Stimulated activated memory B cell treated with anti-CD40 and anti-IgM and Interleukin-4, amounts not matched to agents 10 μg/mL and 1 μg/mL and 100 μg/mL, for 72 hours (primary cell): ENCODE data around the gene HAUS6.
"Not testable (repeated sequence)": the region's sequence is repeated elsewhere in the genome, so short reads cannot be mapped to it uniquely, and the experiment has no call there.

Experiments
- ATAC-seq: fragments of 150-1000 bp; cut with Tn5 transposase; 2 replicates; pipeline ENCODE4 v1.10.0; 2021
- H3K27ac Mint-ChIP-seq: one replicate; pipeline ENCODE4 v1.8.0; 2022; ENCODE audit warnings: mild to moderate bottlenecking, mixed read lengths
- H3K27me3 Mint-ChIP-seq: one replicate; pipeline ENCODE4 v1.8.0; 2022; ENCODE audit warnings: mixed read lengths
- H3K36me3 Mint-ChIP-seq: one replicate; pipeline ENCODE4 v1.8.0; 2022; ENCODE audit warnings: mixed read lengths
- H3K4me1 Mint-ChIP-seq: one replicate; pipeline ENCODE4 v1.8.0; 2022; ENCODE audit warnings: mixed read lengths
- H3K4me3 Mint-ChIP-seq: one replicate; pipeline ENCODE4 v1.8.0; 2022; ENCODE audit warnings: mild to moderate bottlenecking, moderate library complexity, mixed read lengths
- H3K9me3 Mint-ChIP-seq: one replicate; pipeline ENCODE4 v1.8.0; 2022; ENCODE audit warnings: mixed read lengths

HAUS6 gene, protein sequence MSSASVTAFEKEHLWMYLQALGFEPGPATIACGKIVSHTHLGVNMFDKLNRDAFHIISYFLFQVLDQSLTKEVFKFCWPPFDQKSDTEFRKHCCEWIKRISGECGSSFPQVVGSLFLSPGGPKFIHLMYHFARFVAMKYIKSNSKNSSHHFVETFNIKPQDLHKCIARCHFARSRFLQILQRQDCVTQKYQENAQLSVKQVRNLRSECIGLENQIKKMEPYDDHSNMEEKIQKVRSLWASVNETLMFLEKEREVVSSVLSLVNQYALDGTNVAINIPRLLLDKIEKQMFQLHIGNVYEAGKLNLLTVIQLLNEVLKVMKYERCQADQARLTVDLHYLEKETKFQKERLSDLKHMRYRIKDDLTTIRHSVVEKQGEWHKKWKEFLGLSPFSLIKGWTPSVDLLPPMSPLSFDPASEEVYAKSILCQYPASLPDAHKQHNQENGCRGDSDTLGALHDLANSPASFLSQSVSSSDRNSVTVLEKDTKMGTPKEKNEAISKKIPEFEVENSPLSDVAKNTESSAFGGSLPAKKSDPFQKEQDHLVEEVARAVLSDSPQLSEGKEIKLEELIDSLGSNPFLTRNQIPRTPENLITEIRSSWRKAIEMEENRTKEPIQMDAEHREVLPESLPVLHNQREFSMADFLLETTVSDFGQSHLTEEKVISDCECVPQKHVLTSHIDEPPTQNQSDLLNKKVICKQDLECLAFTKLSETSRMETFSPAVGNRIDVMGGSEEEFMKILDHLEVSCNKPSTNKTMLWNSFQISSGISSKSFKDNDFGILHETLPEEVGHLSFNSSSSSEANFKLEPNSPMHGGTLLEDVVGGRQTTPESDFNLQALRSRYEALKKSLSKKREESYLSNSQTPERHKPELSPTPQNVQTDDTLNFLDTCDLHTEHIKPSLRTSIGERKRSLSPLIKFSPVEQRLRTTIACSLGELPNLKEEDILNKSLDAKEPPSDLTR

DNA sequence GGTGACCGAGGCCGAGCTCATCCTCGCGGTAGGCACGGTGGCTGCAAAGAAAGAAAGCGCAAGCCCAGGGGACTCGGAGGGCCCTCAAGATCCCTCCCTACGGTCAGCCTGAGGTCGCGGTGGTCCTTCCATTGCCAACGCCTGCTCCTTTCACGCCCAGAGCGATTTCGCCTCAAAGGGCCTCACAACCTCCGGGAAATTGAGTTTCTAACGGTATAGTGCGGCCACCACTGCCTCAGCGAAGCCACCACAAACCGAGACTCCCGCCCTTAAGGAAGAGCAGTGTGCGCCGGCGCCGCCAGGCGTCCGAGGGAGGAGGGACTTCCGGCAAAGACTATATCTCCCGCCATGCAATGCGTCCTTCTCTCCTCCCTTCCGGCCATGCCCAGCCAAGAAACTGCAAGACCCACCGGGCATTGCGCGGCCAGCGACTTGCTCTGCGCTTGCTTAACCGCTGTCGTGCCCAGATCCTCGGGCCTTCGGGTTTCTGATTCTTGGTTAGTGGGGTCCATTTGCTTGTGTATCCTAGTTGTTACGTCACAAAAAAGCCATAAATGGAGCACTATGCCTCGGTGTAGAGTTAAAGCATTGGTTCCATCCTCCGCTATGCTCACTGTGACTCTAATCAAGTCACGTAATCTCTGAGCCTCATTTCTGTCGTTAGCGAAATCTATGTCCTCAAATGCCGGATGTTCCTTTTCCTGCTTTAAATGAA, at the start of gene HAUS6:
HAUS6 (minus strand) TSS at position 274 of the 715 bp plus-strand sequence; CDS start at position 21, 253 bp downstream.
- Mint-ChIP-seq H3K27ac (peak within 1 kb of the TSS; percentile 91), H3K9me3 (no peaks in the 10 kb centered on the region), H3K27me3 (no peaks in the 10 kb centered on the region), H3K4me1 (peaks cover 28% of the 10 kb centered on the region), H3K4me3 (peak within 1 kb of the TSS; percentile 92), H3K36me3 (peaks cover 15% of the 10 kb centered on the region)
- ATAC-seq: peak; percentile 99

DNA sequence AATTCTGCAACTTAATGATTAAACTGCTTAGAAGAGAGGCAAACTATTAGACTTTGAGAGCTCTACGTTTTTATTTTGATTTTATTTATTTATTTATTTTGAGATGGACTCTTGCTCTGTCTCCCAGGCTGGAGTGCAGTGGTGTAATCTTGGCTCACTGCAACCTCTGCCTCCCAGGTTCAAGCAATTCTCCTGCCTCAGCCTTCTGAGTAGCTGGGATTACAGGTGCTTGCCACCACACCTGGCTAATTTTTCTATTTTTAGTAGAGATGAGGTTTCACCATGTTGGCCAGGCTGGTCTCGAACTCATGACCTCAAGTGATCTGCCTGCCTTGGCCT, 49.4 kb upstream of the HAUS6 start:
- ATAC-seq, H3K27me3 Mint-ChIP-seq, H3K36me3 Mint-ChIP-seq, H3K4me3 Mint-ChIP-seq, H3K27ac Mint-ChIP-seq, H3K9me3 Mint-ChIP-seq, H3K4me1 Mint-ChIP-seq: not testable (repeated sequence)

DNA sequence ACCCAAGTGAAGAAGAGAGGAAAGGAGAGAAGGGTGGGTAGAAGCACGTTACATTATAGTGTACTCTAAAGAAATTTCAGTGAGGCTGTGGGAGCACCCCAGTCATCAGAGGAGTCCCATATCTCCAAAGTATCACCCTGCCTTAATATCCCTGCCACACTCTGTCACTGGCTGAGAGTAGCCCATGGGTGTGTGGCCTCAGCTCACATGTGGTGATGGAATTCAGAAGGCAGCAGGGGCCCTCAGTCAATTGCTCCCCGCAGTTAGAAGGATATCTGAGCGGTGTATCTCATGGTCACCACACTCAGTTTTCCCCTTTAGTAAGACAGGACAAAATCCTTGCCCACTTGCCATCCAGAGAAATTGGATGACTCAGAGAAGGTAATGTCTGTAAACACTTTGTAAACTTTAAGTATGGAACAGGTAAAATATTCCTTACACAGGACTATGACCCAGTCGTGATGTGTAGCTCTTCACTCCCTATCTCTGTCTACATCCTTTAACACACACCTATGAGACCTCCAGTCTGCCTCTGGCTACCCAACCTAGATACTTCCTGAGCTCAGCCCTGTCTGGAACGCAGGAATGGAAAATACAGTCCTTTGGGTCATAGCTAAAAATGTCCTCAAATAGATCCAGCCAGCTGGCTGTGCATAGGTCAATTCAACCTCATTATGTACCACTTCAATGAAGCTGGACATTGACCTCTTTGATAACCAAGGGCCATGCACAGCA, 48.9 kb upstream of the HAUS6 start:
- Mint-ChIP-seq H3K27ac (no peak overlapping the region), H3K4me1 (no peaks in the 10 kb centered on the region), H3K4me3 (no peak overlapping the region), H3K9me3 (no peaks in the 10 kb centered on the region), H3K36me3 (no peaks in the 10 kb centered on the region), H3K27me3 (no peaks in the 10 kb centered on the region)
- no peak for ATAC-seq

DNA sequence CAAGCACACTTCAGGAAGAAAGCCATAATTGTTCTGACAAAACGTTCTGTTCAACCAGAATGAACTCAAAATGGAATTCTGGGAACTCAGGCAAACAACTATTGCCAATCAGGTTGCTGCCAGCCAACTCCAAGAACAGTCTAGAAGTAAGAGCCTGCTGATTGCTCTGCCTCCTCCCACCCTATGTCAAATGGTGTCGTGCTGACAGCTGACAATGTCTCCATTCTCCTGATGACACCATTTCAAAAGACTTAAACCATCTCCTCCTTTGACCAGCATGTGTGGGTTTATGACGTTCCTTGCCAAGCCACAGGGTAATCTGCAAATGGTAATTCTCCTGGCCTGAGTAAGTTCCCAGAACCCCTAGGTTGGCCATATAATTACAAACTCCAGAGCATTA, 46.5 kb upstream of the HAUS6 start:
- no peaks in the 10 kb centered on the region for H3K27me3 Mint-ChIP-seq
- no peaks in the 10 kb centered on the region for H3K9me3 Mint-ChIP-seq
- no peak overlapping the region for H3K27ac Mint-ChIP-seq
- no peaks in the 10 kb centered on the region for H3K36me3 Mint-ChIP-seq
- H3K4me3 Mint-ChIP-seq: no peak overlapping the region
- no peak for ATAC-seq
- H3K4me1 Mint-ChIP-seq: no peaks in the 10 kb centered on the region

DNA sequence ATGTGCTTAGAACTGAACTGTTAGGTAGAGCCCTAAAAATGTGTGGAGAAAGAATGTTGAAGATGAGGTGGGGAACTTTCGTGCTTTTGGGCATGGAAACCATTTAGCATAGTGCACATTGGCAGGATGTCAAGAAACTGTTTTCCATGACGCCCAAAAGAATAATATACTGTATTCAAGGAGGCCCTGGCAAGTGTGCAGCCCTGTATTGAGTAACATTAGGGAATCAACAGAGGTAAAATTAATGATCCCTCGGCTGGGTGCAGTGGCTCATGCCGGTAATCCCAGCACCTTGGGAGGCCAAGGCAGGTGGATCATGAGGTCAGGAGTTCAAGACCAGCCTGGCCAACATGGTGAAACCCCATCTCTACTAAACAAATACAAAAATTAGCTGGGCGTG, 45.5 kb upstream of the HAUS6 start:
- Mint-ChIP-seq H3K27ac (no peak overlapping the region), H3K36me3 (no peaks in the 10 kb centered on the region), H3K4me3 (no peak overlapping the region), H3K4me1 (no peaks in the 10 kb centered on the region), H3K27me3 (no peaks in the 10 kb centered on the region), H3K9me3 (no peaks in the 10 kb centered on the region)
- ATAC-seq: no peak

DNA sequence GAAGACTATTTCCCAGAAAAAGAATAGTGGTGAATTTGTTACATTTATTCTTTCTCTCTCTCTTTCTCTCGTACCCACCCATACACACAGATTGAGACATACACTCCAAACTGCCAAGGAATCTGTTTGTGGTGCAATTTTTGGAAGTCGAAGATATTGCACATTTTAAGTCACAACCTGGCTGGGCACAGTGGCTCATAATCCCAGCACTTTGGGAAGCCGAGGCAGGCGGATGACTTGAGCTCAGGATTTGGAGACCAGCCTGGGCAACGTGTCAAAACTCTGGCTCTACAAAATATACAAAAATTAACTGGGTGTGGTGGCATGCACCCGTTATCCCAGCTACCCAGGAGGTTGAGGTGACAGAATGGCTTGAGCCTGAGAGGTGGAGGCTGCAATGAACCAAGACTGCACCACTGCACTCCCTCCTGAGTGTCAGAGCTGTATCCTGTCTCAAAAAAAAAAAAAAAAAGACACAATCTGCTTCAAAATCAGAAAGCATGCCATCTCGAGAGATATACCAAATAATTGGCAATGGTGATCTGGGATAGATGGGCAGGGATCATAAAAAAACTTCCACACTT, 43.8 kb upstream of the HAUS6 start:
- no peak overlapping the region for H3K27ac Mint-ChIP-seq
- H3K36me3 Mint-ChIP-seq: no peaks in the 10 kb centered on the region
- H3K27me3 Mint-ChIP-seq: no peaks in the 10 kb centered on the region
- no peaks in the 10 kb centered on the region for H3K9me3 Mint-ChIP-seq
- ATAC-seq: no peak
- H3K4me3 Mint-ChIP-seq: no peak overlapping the region
- no peaks in the 10 kb centered on the region for H3K4me1 Mint-ChIP-seq

DNA sequence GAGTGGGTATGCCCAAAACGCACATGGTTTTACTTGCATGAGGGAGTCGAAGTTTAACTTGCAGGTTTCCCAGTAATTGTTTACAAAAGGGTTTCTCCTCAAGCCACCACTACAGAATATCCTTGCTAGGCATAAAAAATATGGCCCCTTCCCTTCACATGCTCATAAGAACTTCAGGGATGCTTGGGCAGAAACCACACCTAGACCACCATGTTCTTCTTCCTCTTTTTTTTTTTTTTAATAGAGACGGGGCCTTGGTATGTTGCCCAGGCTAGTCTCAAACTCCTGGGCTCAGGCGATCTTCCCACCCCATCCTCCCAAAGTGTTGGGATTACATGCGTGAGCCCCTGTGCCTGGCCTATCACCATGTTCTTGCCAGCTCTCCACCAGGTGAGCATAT, 43.2 kb upstream of the HAUS6 start:
- H3K27ac Mint-ChIP-seq: no peak overlapping the region
- H3K9me3 Mint-ChIP-seq: no peaks in the 10 kb centered on the region
- ATAC-seq: no peak
- H3K27me3 Mint-ChIP-seq: peaks cover 1% of the 10 kb centered on the region
- H3K4me3 Mint-ChIP-seq: no peak overlapping the region
- H3K4me1 Mint-ChIP-seq: no peaks in the 10 kb centered on the region
- H3K36me3 Mint-ChIP-seq: no peaks in the 10 kb centered on the region

DNA sequence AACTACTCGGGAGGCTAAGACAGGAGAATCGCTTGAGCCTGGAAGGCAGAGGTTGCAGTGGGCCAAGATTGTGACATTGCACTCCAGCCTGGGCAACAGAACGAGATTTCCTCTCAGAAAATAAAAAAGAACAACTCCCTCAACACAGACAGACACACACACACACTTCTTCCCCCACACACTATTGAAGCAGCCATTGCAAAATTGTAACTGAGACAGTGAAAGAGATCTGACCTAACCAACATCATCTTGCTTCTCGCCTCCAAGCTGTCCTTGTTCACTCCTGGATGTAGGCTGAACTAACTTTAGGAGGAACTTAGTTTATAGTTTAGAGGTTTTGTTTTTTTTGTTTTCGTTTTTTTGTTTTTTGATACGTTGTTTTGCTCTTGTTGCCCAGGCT, 37.6 kb upstream of the HAUS6 start:
- H3K27ac Mint-ChIP-seq: no peak overlapping the region
- H3K9me3 Mint-ChIP-seq: no peaks in the 10 kb centered on the region
- H3K4me1 Mint-ChIP-seq: no peaks in the 10 kb centered on the region
- ATAC-seq: no peak
- H3K27me3 Mint-ChIP-seq: peaks cover 23% of the 10 kb centered on the region
- H3K36me3 Mint-ChIP-seq: no peaks in the 10 kb centered on the region
- H3K4me3 Mint-ChIP-seq: no peak overlapping the region

DNA sequence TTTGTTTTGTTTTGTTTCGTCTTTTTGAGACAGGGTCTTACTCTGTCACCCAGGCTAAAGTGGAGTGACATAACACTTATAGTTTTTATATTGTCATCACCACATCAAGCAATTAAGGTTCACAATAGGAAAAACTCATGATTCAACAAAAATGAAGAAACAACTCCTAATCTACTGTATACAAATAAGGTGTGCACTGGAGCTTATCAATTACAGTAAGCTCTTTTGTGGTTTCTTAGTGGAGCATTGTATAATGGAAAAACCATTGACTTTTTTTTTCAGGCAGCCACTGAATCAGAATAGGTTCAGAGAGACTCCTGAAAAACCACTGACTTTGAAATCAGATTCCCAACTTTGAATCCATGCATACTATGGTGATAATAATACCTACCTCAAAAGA, 35.4 kb upstream of the HAUS6 start:
- peaks cover 23% of the 10 kb centered on the region for H3K27me3 Mint-ChIP-seq
- H3K36me3 Mint-ChIP-seq: no peaks in the 10 kb centered on the region
- no peak overlapping the region for H3K4me3 Mint-ChIP-seq
- no peaks in the 10 kb centered on the region for H3K9me3 Mint-ChIP-seq
- no peak for ATAC-seq
- H3K4me1 Mint-ChIP-seq: peaks cover 5% of the 10 kb centered on the region
- no peak overlapping the region for H3K27ac Mint-ChIP-seq

DNA sequence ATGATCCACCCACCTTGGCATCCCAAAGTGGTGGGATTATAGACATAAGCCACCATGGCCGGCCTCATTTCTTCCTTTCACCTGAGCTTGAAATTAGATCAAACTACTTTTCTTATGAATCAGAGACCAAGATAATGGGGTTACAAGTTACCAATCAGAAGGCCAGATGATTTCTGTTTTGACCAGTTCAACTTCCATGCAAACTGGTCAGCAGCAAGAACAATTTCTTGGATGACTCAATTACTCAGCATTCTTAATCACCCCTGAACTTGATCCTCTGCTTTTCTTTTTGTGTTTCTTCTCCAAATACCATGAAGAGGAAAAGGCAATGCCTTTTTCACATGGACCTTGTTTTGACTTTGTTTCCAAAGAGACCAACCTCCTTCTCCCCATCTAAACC, 34.6 kb upstream of the HAUS6 start:
- Mint-ChIP-seq H3K4me1 (peaks cover 5% of the 10 kb centered on the region), H3K4me3 (no peak overlapping the region), H3K27me3 (peaks cover 23% of the 10 kb centered on the region), H3K36me3 (no peaks in the 10 kb centered on the region), H3K9me3 (no peaks in the 10 kb centered on the region), H3K27ac (no peak overlapping the region)
- no peak for ATAC-seq

DNA sequence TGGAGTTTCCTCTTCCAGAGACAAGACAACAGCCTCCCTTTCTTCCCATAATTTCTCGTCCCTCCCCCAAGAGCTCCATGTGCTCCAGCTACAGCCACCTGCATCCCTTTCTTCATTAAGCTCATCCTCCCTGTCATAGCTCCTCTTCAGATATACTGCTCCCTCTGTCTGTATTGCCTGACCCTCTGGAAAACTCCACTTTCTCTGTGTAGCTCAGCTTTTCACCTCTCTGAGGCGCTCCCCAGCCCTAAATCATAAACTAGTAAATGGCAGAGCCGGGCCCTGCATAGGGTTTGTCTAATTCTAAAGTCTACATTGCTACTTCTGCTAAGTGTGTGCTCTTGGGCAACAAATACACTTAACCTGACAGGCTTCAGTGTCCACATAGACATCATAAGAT, 33.4 kb upstream of the HAUS6 start:
- Mint-ChIP-seq H3K4me3 (no peak overlapping the region), H3K27ac (no peak overlapping the region), H3K9me3 (no peaks in the 10 kb centered on the region), H3K27me3 (peaks cover 23% of the 10 kb centered on the region), H3K36me3 (no peaks in the 10 kb centered on the region), H3K4me1 (peaks cover 5% of the 10 kb centered on the region)
- no peak for ATAC-seq

DNA sequence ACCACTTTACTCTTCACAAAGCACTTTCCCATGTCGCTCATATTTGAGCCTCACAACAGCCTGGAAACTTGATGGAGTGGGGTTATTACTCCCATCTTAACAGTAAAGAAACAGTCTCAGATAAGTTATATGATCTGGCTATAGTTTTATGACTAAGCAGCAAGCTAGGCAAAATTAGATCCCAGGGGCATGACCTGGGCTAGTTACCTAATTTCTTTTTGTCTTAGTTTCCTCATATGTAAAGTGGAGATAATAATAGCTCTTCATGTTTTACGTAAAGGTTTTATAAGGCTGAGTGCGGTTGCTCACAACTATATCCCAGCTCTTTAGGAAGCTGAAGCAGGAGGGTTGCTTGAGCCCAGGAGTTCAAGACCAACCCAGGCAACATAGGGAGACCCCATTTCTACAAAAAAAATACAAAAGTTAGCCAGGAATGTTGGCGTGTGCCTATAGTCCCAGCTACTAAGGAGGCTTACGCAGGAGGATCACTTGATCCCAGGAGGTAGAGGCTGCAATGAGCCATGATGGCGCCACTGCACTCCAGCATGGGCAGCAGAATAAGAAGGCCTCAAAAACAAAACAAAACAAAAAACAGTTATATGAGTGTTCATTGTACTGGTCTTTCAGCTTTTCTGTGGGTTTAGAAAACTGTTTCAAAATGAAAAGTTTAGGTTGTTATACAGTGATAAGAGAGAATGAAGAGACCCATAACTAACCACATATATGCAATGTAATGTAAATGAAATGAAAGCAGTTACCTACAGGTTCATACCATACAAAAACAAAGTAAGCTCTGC, 31.0 kb upstream of the HAUS6 start:
- no peaks in the 10 kb centered on the region for H3K9me3 Mint-ChIP-seq
- no peak overlapping the region for H3K27ac Mint-ChIP-seq
- H3K4me3 Mint-ChIP-seq: no peak overlapping the region
- peaks cover 21% of the 10 kb centered on the region for H3K4me1 Mint-ChIP-seq
- no peaks in the 10 kb centered on the region for H3K36me3 Mint-ChIP-seq
- ATAC-seq: no peak
- H3K27me3 Mint-ChIP-seq: peaks cover 11% of the 10 kb centered on the region

DNA sequence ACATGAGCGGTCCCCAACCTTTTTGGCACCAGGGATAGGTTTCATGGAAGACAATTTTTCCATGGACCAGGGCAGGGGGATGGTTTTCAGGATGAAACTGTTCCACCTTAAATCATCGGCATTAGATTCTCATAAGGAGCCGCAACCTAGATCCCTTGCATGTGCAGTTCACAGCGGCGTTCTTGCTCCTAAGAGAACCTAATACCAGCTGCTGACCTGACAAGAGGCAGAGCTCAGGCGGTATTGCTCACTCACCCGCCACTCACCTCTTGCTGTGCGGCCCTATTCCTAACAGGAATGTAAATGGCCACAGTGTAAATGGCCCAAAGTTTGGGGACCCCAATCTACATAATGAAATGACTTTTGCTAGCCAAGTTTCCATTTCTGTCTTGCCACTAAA, 27.7 kb upstream of the HAUS6 start:
- no peaks in the 10 kb centered on the region for H3K27me3 Mint-ChIP-seq
- no peak for ATAC-seq
- no peak overlapping the region for H3K27ac Mint-ChIP-seq
- H3K4me3 Mint-ChIP-seq: no peak overlapping the region
- H3K4me1 Mint-ChIP-seq: peaks cover 36% of the 10 kb centered on the region
- no peaks in the 10 kb centered on the region for H3K9me3 Mint-ChIP-seq
- no peaks in the 10 kb centered on the region for H3K36me3 Mint-ChIP-seq
